ENCODE data around the gene DHRS9. TPM values are rescaled to one million over a fixed set of nuclear protein-coding genes. Genes with fewer than 3 reads are reported as not detected.
"Not testable (repeated sequence)": the region's sequence is repeated elsewhere in the genome, so short reads cannot be mapped to it uniquely, and the experiment has no call there.

Gene DHRS9
- total RNA-seq, 1 donor from 2014 or later: 4.9 TPM

- ATAC-seq; DNase-seq (ENCODE audit: low spot score); intact Hi-C loops (cut with DNase I): not testable (repeated sequence)
Observed at GRCh38 chr2:169054575-169054974, 14.8 kb upstream of the DHRS9 start.

- intact Hi-C loops (cut with DNase I); ATAC-seq; DNase-seq (ENCODE audit: low spot score): not testable (repeated sequence)
Observed at GRCh38 chr2:169064199-169064598, 5.2 kb upstream of the DHRS9 start.

- intact Hi-C loops (cut with DNase I): no loop called here
- ATAC-seq (no peak), DNase-seq (ENCODE audit: low spot score) (no peak)
Observed at GRCh38 chr2:169065422-169065821, 3.9 kb upstream of the DHRS9 start.

- intact Hi-C loops (cut with DNase I): no loop called here
- DNase-seq (ENCODE audit: low spot score) (no peak), ATAC-seq (peak; percentile 78)
Observed at GRCh38 chr2:169065864-169066517, 3.4 kb upstream of the DHRS9 start.

DNA sequence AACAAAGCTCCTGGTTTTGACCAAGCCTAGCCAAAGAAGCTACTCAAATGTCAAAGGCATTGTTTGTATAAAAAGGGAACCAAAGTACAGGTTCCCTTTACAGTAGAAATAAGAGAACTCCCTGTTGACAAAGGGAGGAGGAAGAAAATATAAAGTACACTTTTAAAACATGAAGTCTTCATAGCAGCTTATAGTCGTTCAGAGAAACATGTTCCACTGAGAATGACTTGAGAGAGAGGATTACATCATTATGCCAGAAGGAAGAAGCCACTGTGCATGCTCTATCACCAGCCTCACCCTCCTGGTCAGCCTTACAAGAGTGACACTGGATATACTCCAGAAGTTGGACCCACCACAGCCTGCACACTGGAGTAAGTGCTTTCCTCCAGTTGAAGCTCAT, 2.5 kb upstream of the DHRS9 start:
- DNase-seq (ENCODE audit: low spot score): no peak
- intact Hi-C loops (cut with DNase I): no loop called here
- no peak for ATAC-seq

DNA sequence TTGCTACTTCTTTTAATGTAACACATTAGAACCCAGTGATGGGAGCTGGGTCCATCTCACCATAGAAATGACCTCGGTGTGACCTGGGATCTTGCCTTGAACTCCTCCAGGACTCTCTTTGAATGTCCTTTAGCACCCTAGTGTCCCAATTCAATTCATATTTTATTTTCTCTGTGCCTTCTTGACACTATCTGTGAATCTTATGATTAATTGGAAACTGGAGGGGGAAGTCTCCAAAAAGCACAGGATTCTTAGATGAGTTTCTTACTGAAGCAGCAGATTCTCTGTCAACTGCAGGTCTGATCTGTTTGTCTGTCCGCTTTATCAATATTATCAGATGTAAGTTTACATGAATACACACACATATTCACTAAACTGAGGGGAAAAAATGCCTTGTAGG, 470 bp downstream of the DHRS9 start:
- DNase-seq (ENCODE audit: low spot score): no peak
- intact Hi-C loops (cut with DNase I): no loop called here
- ATAC-seq: no peak

GRCh38 chr2:169071455-169071854, 2.1 kb downstream of the DHRS9 start:
- intact Hi-C loops (cut with DNase I): no loop called here
- ATAC-seq (no peak), DNase-seq (ENCODE audit: low spot score) (no peak)

DNA sequence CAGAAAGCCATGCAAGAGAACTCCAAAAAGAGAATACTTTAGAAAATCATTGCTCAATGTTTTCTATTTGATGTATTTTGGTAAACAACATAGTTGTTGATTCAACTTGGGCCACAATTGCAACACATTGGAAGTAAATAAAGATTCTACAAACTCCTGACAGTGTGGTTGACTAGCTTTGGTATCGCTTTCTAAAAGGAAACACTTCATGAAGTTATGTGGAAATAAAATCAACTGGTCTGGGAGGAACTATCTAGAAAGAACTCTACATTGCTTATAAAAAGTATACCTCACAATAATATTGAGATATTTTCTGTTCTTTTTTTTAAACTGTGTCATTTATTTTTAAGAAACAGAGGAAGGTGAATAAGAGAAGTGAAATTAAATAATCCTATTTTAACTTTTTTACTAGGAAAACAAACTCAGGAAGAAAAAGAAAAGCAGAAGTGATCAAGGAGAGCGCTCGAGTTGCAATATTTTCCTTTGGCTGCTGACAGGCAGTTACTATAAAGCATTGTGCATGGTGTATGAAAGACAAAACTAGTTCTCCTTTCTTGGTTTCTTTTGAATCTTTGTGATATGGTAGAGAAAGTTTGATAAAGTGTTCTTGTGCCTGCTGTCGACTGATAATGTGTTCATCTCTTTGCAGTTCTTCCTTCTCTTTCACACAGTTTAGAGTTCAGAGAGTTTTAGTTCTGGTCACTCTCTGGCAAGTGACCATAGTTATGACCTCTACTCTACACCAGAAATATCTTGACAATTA, 3.0 kb downstream of the DHRS9 start:
- DNase-seq (ENCODE audit: low spot score) (no peak), ATAC-seq (peak; percentile 81)
- intact Hi-C loops (cut with DNase I): no loop called here

- intact Hi-C loops (cut with DNase I): no loop called here
- DNase-seq (ENCODE audit: low spot score): no peak
- ATAC-seq: no peak
Observed at GRCh38 chr2:169073211-169073962, 4.0 kb downstream of the DHRS9 start.

DNA sequence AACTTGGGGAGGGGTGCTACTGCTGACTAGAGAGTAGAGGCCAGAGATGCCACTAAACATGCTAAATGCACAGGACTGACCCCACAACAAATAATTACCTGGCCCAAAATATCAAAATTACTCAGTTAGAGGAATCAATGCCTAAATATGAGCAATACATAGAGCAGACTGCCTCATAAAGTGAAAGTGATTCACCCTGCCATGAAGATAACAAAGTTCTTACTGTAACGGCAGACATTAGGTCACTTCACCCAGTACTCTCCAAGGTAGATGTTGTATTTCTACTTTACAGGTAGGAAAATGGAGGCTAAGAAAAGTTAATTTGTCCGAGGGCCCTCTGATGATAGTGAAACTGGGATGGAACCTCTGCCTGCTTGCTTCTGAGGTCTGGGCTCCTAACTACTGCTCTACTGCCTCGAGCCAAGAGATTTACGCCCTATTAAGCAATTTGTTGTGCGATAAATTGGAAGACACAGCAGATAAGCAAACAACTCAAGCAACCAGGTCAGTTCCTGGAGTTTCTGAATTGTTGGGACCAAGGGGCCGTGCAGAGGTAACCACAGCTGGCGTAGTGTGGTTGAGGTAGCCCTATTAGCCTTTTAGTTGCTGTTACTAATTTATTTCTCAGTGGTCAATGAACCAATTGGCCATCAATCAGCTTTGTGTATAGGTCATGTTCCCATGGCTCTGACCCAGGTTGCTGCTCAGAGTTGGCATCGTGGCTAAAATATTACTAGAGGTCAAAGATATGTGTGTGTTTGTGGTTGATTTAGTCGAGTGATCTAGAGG, 4.8 kb downstream of the DHRS9 start:
- DNase-seq (ENCODE audit: low spot score) (no peak), ATAC-seq (no peak)
- intact Hi-C loops (cut with DNase I): no loop called here

DNA sequence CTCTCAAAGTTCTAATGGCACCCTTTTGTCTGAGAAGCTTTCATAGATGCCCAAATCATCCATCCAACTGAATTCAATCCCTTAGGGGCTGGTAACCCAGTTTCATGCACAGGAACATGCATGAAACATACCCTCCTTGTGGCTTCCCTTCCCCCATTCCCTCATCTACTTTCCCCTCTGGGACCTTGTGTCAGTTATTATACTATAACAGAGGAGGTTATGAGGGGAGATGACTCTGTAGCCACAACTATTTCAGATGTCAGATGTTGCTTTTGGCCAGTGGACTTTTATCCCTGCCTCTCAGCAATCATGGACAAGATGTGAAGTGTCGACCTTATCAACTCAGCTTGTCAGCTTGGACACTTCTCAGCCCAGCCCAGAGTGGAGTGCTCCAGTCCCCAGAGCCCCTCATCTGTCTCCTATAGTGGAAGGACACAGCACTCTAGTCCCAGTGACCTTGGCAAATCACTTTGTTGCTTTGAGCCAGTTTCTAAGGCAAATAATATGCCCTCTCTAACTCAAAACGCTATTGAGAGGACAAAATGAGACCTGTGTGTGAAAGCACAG, 8.4 kb downstream of the DHRS9 start:
- no peak for ATAC-seq
- no peak for DNase-seq (ENCODE audit: low spot score)
- intact Hi-C loops (cut with DNase I): no loop called here

DNA sequence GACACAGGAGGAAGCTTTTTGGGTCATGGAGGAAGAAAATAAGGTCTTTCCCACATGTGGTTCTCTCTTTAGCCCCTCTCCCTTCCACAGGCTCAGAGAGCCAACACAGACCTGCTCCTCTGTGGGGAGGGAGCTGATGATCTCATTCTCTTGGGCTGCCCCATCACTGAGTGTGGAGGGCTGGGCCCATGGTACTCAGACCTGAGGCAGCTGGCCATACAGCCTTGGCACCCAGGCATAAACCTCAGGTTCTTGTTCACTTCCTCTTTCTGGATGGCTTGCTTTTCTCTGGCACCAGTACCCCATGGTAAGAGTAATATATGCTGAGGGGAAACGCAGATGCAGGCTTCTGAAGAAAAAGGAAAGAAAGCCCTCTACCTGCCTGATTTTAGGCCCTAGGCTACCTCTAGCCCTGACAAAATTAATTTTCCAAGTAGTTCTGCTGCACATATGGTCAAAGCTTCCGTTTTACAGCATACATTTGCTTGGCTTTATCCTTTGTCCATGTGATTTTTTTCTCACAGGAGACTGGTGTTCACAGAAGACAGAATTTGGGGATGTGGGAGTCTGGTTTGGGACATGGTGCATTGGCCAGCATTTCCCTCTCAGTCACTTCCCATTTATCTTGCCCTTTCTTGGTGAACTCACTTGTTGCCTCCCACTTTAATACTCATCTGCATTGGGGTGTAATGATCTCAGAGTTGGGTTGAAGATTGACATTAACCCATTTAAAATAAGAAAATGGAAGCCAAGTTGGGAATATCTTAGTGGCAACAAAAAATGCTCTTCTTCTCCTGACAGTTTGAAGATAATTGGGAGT, 11.1 kb downstream of the DHRS9 start:
- DNase-seq (ENCODE audit: low spot score): no peak
- peak; percentile 41 for ATAC-seq
- intact Hi-C loops (cut with DNase I): no loop called here

- ATAC-seq (no peak), DNase-seq (ENCODE audit: low spot score) (no peak)
- intact Hi-C loops (cut with DNase I): no loop called here
Observed at GRCh38 chr2:169081551-169081950, 12.2 kb downstream of the DHRS9 start.

DNA sequence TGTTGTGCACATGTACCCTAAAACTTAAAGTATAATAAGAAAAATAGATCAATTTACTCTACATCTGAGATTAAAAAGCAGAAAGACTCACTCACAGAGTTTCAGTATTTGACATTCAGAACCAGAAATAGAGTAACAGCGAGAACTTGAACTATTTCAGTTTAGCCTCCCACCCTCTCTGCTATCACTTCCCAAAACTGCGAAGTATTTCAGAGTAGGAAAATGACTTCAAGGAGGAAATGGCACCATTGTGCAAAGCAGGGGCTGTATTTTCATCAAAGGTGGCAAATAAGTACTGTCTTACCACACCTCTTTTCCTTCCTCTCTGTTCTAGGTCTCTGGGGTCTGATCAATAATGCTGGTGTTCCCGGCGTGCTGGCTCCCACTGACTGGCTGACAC, 13.6 kb downstream of the DHRS9 start:
- DNase-seq (ENCODE audit: low spot score) (no peak), ATAC-seq (no peak)
- intact Hi-C loops (cut with DNase I): no loop called here

DNA sequence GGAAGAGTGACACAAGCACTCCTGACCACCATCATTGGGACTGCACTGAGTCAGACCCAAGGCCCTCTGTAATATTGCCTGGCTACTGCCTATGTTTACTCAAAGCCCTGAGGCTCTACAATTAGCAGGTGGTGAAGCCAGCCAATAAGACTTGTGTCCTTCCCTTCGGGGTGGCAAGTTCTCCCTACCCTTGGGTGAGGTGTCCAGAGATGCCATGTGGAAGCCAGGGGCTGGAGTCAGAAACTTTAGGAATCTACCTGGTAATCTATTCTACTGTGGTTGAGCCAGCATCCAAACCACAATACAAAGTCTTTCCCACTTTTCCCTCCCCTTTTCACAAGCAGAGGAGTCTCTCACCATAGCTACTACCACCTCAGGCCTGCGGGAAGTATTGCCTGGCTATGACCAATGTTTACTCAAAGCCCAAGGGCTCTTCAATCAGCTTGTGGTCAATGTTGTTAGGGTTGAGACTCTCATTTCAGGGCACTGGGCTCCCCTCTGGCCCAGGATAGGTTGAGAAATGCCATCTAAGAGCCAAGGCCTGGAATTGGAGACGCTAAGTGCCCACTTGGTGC, 17.6 kb downstream of the DHRS9 start:
- ATAC-seq (no peak), DNase-seq (ENCODE audit: low spot score) (no peak)
- intact Hi-C loops (cut with DNase I): no loop called here

GRCh38 chr2:169087757-169088379, 18.5 kb downstream of the DHRS9 start:
- intact Hi-C loops (cut with DNase I): no loop called here
- DNase-seq (ENCODE audit: low spot score) (no peak), ATAC-seq (no peak)

DNA sequence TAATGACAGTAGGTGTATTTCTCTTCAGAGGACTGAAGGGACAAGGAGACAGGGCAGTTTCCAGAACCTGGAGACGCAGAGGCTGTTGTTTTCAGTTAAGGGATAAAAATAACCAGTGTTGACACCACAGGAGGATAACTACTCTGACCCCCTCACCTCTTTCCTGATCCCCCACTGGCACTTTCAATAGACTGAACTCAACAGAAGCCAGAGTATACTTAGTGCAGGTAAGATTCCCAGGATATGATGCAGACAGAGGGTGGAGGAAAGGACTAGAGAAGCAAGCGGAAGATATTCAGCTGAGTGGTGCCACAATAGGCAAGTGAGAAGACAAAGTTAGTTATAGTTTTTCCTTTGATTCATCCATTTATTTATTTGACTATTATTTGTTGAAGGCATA, 19.8 kb downstream of the DHRS9 start:
- intact Hi-C loops (cut with DNase I): no loop called here
- DNase-seq (ENCODE audit: low spot score) (no peak), ATAC-seq (no peak)
